Activated T-helper 1 cell treated with anti-CD3 and anti-CD28 coated beads, Interleukin-12 subunit alpha, Interleukin-12 subunit beta, Interleukin-2, Interleukin-4 antibody, amounts not matched to agents 30 ng/mL and 10 ng/mL and 1 ng/mL, durations not matched to agents 14 hours and 24 hours and 36 hours (primary cell): ENCODE measurements around the gene COG3. TPM values are rescaled to one million over a fixed set of nuclear protein-coding genes. Genes with fewer than 3 reads are reported as not detected.

Experiments
- DNase-seq: peaks from one replicate; pipeline ENCODE4 v3.0.0; 2021; ENCODE audit warnings: low spot score
- H3K27ac Mint-ChIP-seq: one replicate; pipeline ENCODE4 v1.8.0; 2021; ENCODE audit warnings: mild to moderate bottlenecking, mixed read lengths
- H3K27me3 Mint-ChIP-seq: one replicate; pipeline ENCODE4 v1.8.0; 2022; ENCODE audit warnings: mild to moderate bottlenecking, moderate library complexity, mixed read lengths; ENCODE audit not compliant: insufficient read depth
- H3K36me3 Mint-ChIP-seq: one replicate; pipeline ENCODE4 v1.8.0; 2021; ENCODE audit warnings: low read depth, mixed read lengths
- H3K4me1 Mint-ChIP-seq: one replicate; pipeline ENCODE4 v1.8.0; 2021; ENCODE audit warnings: low read depth, mixed read lengths
- H3K4me3 Mint-ChIP-seq: one replicate; pipeline ENCODE4 v1.8.0; 2021; ENCODE audit warnings: mild to moderate bottlenecking, moderate library complexity, mixed read lengths
- H3K9me3 Mint-ChIP-seq: one replicate; pipeline ENCODE4 v1.8.0; 2021; ENCODE audit warnings: mixed read lengths
- intact Hi-C: fragments of 100-400 bp; cut with micrococcal nuclease; formaldehyde crosslinking; loops from one replicate; pipeline ENCODE4 v1.15.1; 2024
- total RNA-seq: library from RNA; stranded (reverse); gene quantifications from 2 replicates; pipeline ENCODE4 v1.2.3, GENCODE V29; 2022

Gene COG3
- total RNA-seq, 1 donor from 2014 or later = 22.9 TPM

- Mint-ChIP-seq H3K9me3 (no peaks in the 10 kb centered on the region), H3K4me1 (peaks cover under 1% of the 10 kb centered on the region), H3K27ac (no peak overlapping the region), H3K27me3 (peaks cover 2% of the 10 kb centered on the region), H3K36me3 (no peaks in the 10 kb centered on the region), H3K4me3 (no peak overlapping the region)
- intact Hi-C loops = no loop called here
- DNase-seq = no peak
These were observed 28.4 kb upstream of the COG3 start for GRCh38 chr13:45436332-45436731.

DNA sequence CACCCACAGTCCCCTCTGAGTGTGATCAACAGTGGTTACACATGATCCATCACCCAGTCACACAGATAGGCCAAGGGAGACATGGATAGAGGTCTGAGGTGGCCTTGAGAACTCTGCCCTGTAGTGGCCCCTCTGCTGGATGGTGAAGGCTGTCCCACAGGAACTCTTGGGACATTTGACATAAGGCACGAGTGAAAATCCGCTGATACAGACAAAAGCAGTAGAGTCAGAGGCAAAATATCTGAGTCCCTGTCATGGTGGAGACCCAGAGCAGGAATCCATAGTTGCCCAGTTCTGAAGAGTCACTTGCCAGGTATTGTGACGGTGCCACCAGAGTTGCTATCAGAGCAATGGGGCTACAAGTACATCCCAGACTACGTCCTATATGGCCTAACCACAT is 27.8 kb upstream of the COG3 start:
- intact Hi-C loops = no loop called here
- no peaks in the 10 kb centered on the region for H3K9me3 Mint-ChIP-seq
- peaks cover 7% of the 10 kb centered on the region for H3K4me1 Mint-ChIP-seq
- H3K4me3 Mint-ChIP-seq = no peak overlapping the region
- no peak for DNase-seq
- H3K27me3 Mint-ChIP-seq = peaks cover 2% of the 10 kb centered on the region
- H3K27ac Mint-ChIP-seq = no peak overlapping the region
- no peaks in the 10 kb centered on the region for H3K36me3 Mint-ChIP-seq

- no peak for DNase-seq
- Mint-ChIP-seq H3K4me1 (peaks cover 9% of the 10 kb centered on the region), H3K9me3 (no peaks in the 10 kb centered on the region), H3K27ac (no peak overlapping the region), H3K4me3 (no peak overlapping the region), H3K27me3 (peaks cover 2% of the 10 kb centered on the region), H3K36me3 (no peaks in the 10 kb centered on the region)
- intact Hi-C loops = no loop called here
These were observed 26.8 kb upstream of the COG3 start for GRCh38 chr13:45437947-45438346.

- Mint-ChIP-seq H3K4me1 (peaks cover 9% of the 10 kb centered on the region), H3K27ac (no peak overlapping the region)
These were observed 25.7 kb upstream of the COG3 start for GRCh38 chr13:45439008-45439407.

GRCh38 chr13:45439781-45440462 is 24.8 kb upstream of the COG3 start:
- intact Hi-C loops = no loop called here

More at GRCh38 chr13:45439008-45439407, 25.7 kb upstream of the COG3 start:
- intact Hi-C loops = no loop called here
- no peaks in the 10 kb centered on the region for H3K36me3 Mint-ChIP-seq
- H3K4me3 Mint-ChIP-seq = no peak overlapping the region
- DNase-seq = no peak
- H3K9me3 Mint-ChIP-seq = no peaks in the 10 kb centered on the region
- H3K27me3 Mint-ChIP-seq = peaks cover 4% of the 10 kb centered on the region

DNA sequence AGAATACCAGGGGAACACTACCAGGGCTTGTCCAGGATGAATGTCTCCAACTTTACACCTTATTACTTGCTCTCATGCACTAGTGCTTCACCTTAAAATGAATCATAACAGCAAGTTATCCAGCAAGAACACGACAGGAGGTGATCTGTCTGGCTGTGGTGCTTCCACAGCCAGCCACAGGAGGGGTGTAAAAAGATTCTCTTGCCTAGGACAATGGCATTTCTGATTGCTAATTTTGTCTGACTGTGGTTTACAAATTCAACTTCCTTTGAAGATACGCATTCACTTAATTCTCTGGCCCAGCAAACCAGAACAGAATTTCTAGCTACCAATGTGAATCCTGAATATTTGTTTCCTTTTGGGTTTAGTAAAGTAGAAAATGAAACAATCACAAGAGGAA is 23.1 kb upstream of the COG3 start:
- no peak for DNase-seq
- Mint-ChIP-seq H3K4me3 (no peak overlapping the region), H3K4me1 (peaks cover 9% of the 10 kb centered on the region), H3K9me3 (no peaks in the 10 kb centered on the region), H3K27ac (peak overlapping the region; percentile 35), H3K27me3 (peaks cover 7% of the 10 kb centered on the region), H3K36me3 (no peaks in the 10 kb centered on the region)
- intact Hi-C loops = loop anchor here (1.0 kb wide), 2 partner anchors 23 kb away; partner anchors contain the start of genes COG3 and SLC25A30

More at GRCh38 chr13:45439781-45440462, 24.8 kb upstream of the COG3 start:
- no peak overlapping the region for H3K4me3 Mint-ChIP-seq
- no peaks in the 10 kb centered on the region for H3K36me3 Mint-ChIP-seq
- H3K9me3 Mint-ChIP-seq = no peaks in the 10 kb centered on the region
- peaks cover 4% of the 10 kb centered on the region for H3K27me3 Mint-ChIP-seq
- no peak overlapping the region for H3K27ac Mint-ChIP-seq
- DNase-seq = no peak
- peaks cover 9% of the 10 kb centered on the region for H3K4me1 Mint-ChIP-seq

GRCh38 chr13:45445053-45445452 is 19.7 kb upstream of the COG3 start:
- H3K4me1 Mint-ChIP-seq = peaks cover 9% of the 10 kb centered on the region
- no peak overlapping the region for H3K4me3 Mint-ChIP-seq
- peaks cover 14% of the 10 kb centered on the region for H3K27me3 Mint-ChIP-seq
- DNase-seq = no peak
- no peaks in the 10 kb centered on the region for H3K9me3 Mint-ChIP-seq
- no peak overlapping the region for H3K27ac Mint-ChIP-seq
- no peaks in the 10 kb centered on the region for H3K36me3 Mint-ChIP-seq
- intact Hi-C loops = no loop called here

DNA sequence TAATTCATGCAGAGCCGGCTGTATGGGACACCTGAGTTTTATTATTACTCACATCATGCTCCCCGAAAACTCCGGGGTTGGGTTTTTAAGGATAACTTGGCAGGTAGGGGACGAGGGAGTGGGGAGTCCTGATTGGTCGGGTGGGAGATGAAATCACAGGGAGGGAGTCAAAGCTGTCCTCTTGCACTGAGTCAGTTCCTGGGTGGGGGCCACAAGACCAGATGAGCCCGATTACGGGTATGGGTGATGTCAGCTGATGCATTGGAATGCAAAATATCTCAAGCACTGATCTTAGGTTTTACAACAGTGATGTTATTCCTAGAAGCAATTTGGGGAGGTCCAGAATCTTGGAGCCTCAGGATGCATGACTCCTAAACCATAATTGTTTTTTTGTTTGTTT is 18.6 kb upstream of the COG3 start:
- DNase-seq = no peak
- peaks cover 14% of the 10 kb centered on the region for H3K27me3 Mint-ChIP-seq
- H3K27ac Mint-ChIP-seq = no peak overlapping the region
- no peaks in the 10 kb centered on the region for H3K9me3 Mint-ChIP-seq
- peaks cover 9% of the 10 kb centered on the region for H3K4me1 Mint-ChIP-seq
- intact Hi-C loops = no loop called here
- H3K36me3 Mint-ChIP-seq = no peaks in the 10 kb centered on the region
- no peak overlapping the region for H3K4me3 Mint-ChIP-seq

DNA sequence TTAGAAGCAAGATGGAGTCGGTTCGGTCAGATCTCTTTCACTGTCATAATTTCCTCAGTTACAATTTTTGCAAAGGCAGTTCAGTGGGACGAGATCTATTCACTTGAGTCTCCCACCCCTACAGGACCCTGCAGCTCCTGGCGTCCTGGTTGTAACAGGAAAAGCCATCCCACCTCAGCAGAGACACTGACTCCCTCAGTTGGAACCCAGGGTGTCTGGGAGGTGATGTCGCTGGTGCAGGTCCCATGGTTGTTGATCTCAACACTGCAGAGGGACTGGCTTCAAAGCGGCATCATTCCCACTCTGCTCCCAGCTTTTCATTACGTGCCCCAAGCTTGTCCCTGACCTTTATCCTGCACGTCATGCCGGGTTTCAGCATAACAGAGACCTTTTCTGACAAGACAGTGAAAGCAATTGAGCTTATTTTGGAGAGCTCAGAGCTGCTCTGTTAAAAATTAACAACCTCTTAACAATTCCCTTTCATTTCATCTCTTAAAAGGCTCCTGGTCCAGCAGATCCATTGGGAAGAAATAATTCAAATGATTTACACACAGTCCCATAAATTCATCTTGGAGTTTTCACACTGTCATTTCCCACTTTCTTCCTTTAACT is 17.6 kb upstream of the COG3 start:
- intact Hi-C loops = no loop called here
- Mint-ChIP-seq H3K36me3 (no peaks in the 10 kb centered on the region), H3K4me3 (no peak overlapping the region), H3K27me3 (peaks cover 14% of the 10 kb centered on the region), H3K9me3 (no peaks in the 10 kb centered on the region), H3K27ac (no peak overlapping the region), H3K4me1 (no peaks in the 10 kb centered on the region)
- no peak for DNase-seq

DNA sequence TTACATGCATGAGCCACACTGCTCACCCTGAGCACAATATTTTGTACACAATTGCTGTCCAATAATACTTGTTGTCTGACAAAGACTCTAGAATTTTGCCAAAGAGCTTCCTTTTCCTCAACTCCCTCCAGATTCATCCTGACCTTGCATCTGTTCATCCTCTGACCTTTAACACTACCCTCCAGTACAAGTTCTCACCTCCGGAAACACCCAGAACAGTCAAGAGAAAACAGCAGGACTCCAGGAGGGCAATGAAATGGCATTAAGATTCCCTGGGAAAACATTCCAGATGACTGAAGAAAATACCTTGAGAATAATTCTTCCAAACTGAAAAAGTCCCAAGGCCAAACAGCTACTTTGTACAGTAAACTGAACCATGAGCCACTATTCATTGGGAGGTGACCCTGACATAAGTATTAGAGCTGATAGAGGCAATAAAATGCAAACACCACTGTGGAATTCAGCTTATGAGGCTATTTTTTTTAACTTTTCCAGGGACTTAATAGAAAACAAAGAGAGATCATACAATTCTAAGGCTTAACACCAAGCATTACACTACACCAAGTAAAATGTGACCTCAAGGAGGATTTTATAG is 15.7 kb upstream of the COG3 start:
- intact Hi-C loops = no loop called here
- Mint-ChIP-seq H3K36me3 (no peaks in the 10 kb centered on the region), H3K4me1 (no peaks in the 10 kb centered on the region), H3K27ac (no peak overlapping the region), H3K27me3 (peaks cover 11% of the 10 kb centered on the region), H3K9me3 (no peaks in the 10 kb centered on the region), H3K4me3 (no peak overlapping the region)
- DNase-seq = no peak

DNA sequence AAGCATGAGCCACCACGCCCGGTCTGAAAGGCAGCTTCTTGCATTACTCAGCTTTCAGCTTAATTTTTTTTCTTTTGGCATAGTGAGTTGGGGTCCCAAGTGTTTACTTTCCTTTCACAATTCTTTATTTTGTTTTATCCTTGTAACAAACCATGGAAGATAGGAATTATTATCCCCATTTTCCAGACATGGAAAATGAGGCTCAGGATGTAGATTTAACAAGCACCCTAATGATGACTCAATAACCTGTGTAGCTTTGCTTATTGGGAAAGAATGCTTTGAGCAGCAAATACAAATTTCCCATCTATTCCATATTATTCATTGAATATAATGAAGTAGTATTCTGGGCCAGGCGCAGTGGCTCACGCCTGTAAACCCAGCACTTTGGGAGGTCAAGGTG is 13.5 kb upstream of the COG3 start:
- intact Hi-C loops = no loop called here
- Mint-ChIP-seq H3K27me3 (peaks cover 11% of the 10 kb centered on the region), H3K27ac (no peak overlapping the region), H3K4me3 (no peak overlapping the region), H3K9me3 (peaks cover 11% of the 10 kb centered on the region), H3K4me1 (no peaks in the 10 kb centered on the region), H3K36me3 (no peaks in the 10 kb centered on the region)
- no peak for DNase-seq

- Mint-ChIP-seq H3K27ac (no peak overlapping the region), H3K27me3 (peaks cover 2% of the 10 kb centered on the region), H3K36me3 (peaks cover 3% of the 10 kb centered on the region), H3K9me3 (peaks cover 31% of the 10 kb centered on the region), H3K4me1 (no peaks in the 10 kb centered on the region), H3K4me3 (no peak overlapping the region)
- no peak for DNase-seq
- intact Hi-C loops = no loop called here
These were observed 10.5 kb upstream of the COG3 start for GRCh38 chr13:45454204-45454603.

- Mint-ChIP-seq H3K27me3 (peaks cover 6% of the 10 kb centered on the region), H3K36me3 (peaks cover 3% of the 10 kb centered on the region), H3K4me3 (no peak overlapping the region), H3K9me3 (peaks cover 36% of the 10 kb centered on the region), H3K4me1 (no peaks in the 10 kb centered on the region), H3K27ac (no peak overlapping the region)
- intact Hi-C loops = no loop called here
- no peak for DNase-seq
These were observed 8.4 kb upstream of the COG3 start for GRCh38 chr13:45456196-45456972.
